Measurements from ENCODE around the gene NRAP. TPM values are rescaled to one million over a fixed set of nuclear protein-coding genes. Genes with fewer than 3 reads are reported as not detected.

The NRAP gene
- total and polyA plus RNA-seq, 2 experiments from 2014 or later, result 0.04 TPM; not detected in 1

DNA sequence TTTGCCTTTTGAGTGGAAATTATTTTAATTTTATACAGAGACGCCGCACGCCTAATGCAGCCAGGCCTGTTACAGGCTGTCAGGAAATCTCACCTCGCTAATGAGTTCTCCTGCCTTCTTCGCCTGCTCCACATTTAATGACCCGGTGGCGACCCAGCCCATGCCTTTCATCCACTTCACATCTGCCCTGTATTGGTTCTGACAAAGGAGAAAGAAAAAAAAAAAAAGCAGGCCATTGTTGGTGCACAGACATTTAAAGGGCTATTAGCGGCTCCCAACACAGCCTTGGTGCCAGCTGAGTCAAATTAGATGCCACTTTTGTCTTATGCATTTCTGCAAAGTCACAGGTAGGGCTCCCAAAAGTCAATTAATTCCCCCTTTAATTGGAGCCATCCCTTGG lies 43.3 kb downstream of the NRAP start:
- whole genome bisulfite sequencing (ENCODE audit: low lambda C conversion rate, missing lambda C conversion rate), result 84% methylated on average over 8 of the region's 8 CpGs

DNA sequence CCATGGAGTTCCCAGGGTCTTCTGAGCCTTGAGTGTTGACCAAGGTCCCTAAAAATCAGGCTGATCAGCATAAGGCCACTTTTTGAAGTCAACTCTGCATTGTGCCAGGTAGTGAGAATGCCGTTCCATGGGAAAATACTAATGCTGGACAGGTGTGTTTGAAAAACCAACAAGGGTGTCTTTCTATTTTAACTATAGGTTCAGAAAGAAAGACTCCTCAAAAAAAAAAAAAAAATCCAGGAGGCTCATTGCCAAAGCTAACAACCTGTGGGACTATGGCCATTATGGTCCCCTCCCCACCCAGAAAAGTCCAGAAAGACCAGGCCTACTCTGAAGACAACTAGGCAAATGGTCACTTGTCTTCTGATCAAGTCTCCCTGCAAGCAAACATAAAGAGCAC lies 44.4 kb downstream of the NRAP start:
- 96% methylated on average over 1 of the region's 1 CpG for WGBS (ENCODE audit: low lambda C conversion rate, missing lambda C conversion rate)
- Histone ChIP-seq H3K4me1 (ENCODE audit: insufficient read depth) (no peaks in the 10 kb centered on the region), H3K4me2 (no peak overlapping the region), H3K9me2 (replicated peaks; ENCODE audit: insufficient read depth) (no peaks in the 10 kb centered on the region), H3K79me2 (no peaks in the 10 kb centered on the region), H3K36me3 (replicated peaks; ENCODE audit: insufficient read depth, low read depth) (no peaks in the 10 kb centered on the region), H3K4me3 (no peak overlapping the region), H2AFZ (no peak overlapping the region), H3K27ac (no peak overlapping the region), H3K9me3 (ENCODE audit: low read depth) (no peaks in the 10 kb centered on the region), H3K27me3 (peaks cover 29% of the 10 kb centered on the region), H4K20me1 (ENCODE audit: insufficient read depth, poor library complexity, severe bottlenecking) (no peaks in the 10 kb centered on the region)
- no peak for DNase-seq (ENCODE audit: low spot score)
- TF ChIP-seq EZH2 (IDR thresholded peaks at IDR 0.05; ENCODE audit: borderline replicate concordance) (no peak), EZH2phosphoT487 (IDR thresholded peaks at IDR 0.05; ENCODE audit: low read depth, severe bottlenecking, unreplicated experiment) (no peak)
- TF ChIP-seq, protein P1, sequence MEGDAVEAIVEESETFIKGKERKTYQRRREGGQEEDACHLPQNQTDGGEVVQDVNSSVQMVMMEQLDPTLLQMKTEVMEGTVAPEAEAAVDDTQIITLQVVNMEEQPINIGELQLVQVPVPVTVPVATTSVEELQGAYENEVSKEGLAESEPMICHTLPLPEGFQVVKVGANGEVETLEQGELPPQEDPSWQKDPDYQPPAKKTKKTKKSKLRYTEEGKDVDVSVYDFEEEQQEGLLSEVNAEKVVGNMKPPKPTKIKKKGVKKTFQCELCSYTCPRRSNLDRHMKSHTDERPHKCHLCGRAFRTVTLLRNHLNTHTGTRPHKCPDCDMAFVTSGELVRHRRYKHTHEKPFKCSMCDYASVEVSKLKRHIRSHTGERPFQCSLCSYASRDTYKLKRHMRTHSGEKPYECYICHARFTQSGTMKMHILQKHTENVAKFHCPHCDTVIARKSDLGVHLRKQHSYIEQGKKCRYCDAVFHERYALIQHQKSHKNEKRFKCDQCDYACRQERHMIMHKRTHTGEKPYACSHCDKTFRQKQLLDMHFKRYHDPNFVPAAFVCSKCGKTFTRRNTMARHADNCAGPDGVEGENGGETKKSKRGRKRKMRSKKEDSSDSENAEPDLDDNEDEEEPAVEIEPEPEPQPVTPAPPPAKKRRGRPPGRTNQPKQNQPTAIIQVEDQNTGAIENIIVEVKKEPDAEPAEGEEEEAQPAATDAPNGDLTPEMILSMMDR (IDR thresholded peaks at IDR 0.05; ENCODE audit: poor library complexity), result no peak

More for the DNA sequence above, 43.3 kb downstream of the NRAP start:
- DNase-seq (ENCODE audit: low spot score), result no peak
- Histone ChIP-seq H3K4me1 (ENCODE audit: insufficient read depth) (no peaks in the 10 kb centered on the region), H3K27me3 (peaks cover 29% of the 10 kb centered on the region), H2AFZ (no peak overlapping the region), H3K36me3 (replicated peaks; ENCODE audit: insufficient read depth, low read depth) (no peaks in the 10 kb centered on the region), H3K4me2 (no peak overlapping the region), H4K20me1 (ENCODE audit: insufficient read depth, poor library complexity, severe bottlenecking) (no peaks in the 10 kb centered on the region), H3K27ac (no peak overlapping the region), H3K4me3 (no peak overlapping the region), H3K9me2 (replicated peaks; ENCODE audit: insufficient read depth) (no peaks in the 10 kb centered on the region), H3K79me2 (no peaks in the 10 kb centered on the region), H3K9me3 (ENCODE audit: low read depth) (no peaks in the 10 kb centered on the region)
- TF ChIP-seq, protein P1 (IDR thresholded peaks at IDR 0.05; ENCODE audit: poor library complexity), result no peak
- TF ChIP-seq EZH2 (IDR thresholded peaks at IDR 0.05; ENCODE audit: borderline replicate concordance), result no peak
- no peak for TF ChIP-seq EZH2phosphoT487 (IDR thresholded peaks at IDR 0.05; ENCODE audit: low read depth, severe bottlenecking, unreplicated experiment)

DNA sequence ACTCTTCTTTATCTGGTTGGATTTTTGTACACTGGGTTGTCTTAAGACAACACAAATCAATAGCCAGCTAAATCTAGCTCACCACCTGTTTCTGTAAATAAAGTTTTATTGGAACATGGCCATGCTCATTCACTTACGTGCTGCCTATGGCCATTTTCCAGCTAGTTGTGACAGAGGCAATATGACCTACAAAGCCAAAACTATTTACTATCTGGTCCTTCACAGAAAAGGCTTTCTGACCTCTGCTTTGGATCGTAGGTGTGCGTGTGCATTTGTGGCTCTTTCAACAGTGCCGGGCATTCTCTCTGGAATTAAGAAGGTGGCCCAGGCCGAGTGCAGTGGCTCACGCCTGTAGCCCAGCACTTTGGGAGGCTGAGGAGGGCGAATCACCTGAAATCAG lies 45.5 kb downstream of the NRAP start:
- DNase-seq (ENCODE audit: low spot score), result no peak
- no peaks in the 10 kb centered on the region for H3K79me2 ChIP-seq
- H3K9me2 ChIP-seq (replicated peaks; ENCODE audit: insufficient read depth), result no peaks in the 10 kb centered on the region
- H3K36me3 ChIP-seq (replicated peaks; ENCODE audit: insufficient read depth, low read depth), result no peaks in the 10 kb centered on the region
- no peak overlapping the region for H2AFZ ChIP-seq
- no peaks in the 10 kb centered on the region for H3K9me3 ChIP-seq (ENCODE audit: low read depth)
- peaks cover 29% of the 10 kb centered on the region for H3K27me3 ChIP-seq
- H4K20me1 ChIP-seq (ENCODE audit: insufficient read depth, poor library complexity, severe bottlenecking), result no peaks in the 10 kb centered on the region
- H3K4me1 ChIP-seq (ENCODE audit: insufficient read depth), result no peaks in the 10 kb centered on the region
- no peak overlapping the region for H3K27ac ChIP-seq
- H3K4me2 ChIP-seq, result no peak overlapping the region
- whole genome bisulfite sequencing (ENCODE audit: low lambda C conversion rate, missing lambda C conversion rate), result 90% methylated on average over 7 of the region's 7 CpGs
- no peak overlapping the region for H3K4me3 ChIP-seq
- no peak for TF ChIP-seq EZH2 (IDR thresholded peaks at IDR 0.05; ENCODE audit: borderline replicate concordance)

DNA sequence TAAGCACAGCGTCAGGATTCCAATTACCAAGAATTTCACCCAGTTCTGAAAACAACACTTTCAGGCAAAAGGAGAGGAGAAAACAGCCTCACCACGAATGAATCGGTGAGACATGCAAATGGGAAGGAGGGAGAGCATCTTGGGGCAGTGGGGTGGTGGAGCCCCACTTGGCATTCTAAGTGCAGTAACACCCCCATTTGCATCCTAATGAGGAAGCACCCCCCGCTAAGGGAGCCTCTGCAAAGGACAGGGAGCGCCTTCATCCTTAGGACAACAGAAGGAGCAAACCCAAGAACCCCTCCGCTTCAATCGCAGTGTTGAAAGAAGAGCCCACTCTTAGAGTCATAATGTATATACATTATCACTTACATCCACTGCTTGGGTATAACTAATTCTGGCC lies 46.8 kb downstream of the NRAP start:
- Histone ChIP-seq H3K27ac (no peak overlapping the region), H4K20me1 (ENCODE audit: insufficient read depth, poor library complexity, severe bottlenecking) (no peaks in the 10 kb centered on the region), H3K9me2 (replicated peaks; ENCODE audit: insufficient read depth) (no peaks in the 10 kb centered on the region), H3K36me3 (replicated peaks; ENCODE audit: insufficient read depth, low read depth) (no peaks in the 10 kb centered on the region), H3K27me3 (peaks cover 21% of the 10 kb centered on the region), H3K4me2 (no peak overlapping the region), H3K9me3 (ENCODE audit: low read depth) (no peaks in the 10 kb centered on the region), H2AFZ (no peak overlapping the region), H3K79me2 (no peaks in the 10 kb centered on the region), H3K4me3 (no peak overlapping the region), H3K4me1 (ENCODE audit: insufficient read depth) (no peaks in the 10 kb centered on the region)
- 25% methylated on average over 7 of the region's 7 CpGs for WGBS (ENCODE audit: low lambda C conversion rate, missing lambda C conversion rate)
- DNase-seq (ENCODE audit: low spot score), result no peak
- TF ChIP-seq EZH2 (IDR thresholded peaks at IDR 0.05; ENCODE audit: borderline replicate concordance), result no peak
- TF ChIP-seq, protein P1 (IDR thresholded peaks at IDR 0.05; ENCODE audit: poor library complexity), result no peak
- TF ChIP-seq EZH2phosphoT487 (IDR thresholded peaks at IDR 0.05; ENCODE audit: low read depth, severe bottlenecking, unreplicated experiment), result no peak

Data from hepatocyte (in vitro differentiated cells).